Measurements from ENCODE around the gene DLST. TPM values are rescaled to one million over a fixed set of nuclear protein-coding genes. Genes with fewer than 3 reads are reported as not detected.
A peak's percentile ranks its signal among the peaks of the same experiment; 100 is the strongest.

DLST gene
- total and polyA plus RNA-seq, 8 donors = 25.1 to 125 (median 76.1) TPM

DNA sequence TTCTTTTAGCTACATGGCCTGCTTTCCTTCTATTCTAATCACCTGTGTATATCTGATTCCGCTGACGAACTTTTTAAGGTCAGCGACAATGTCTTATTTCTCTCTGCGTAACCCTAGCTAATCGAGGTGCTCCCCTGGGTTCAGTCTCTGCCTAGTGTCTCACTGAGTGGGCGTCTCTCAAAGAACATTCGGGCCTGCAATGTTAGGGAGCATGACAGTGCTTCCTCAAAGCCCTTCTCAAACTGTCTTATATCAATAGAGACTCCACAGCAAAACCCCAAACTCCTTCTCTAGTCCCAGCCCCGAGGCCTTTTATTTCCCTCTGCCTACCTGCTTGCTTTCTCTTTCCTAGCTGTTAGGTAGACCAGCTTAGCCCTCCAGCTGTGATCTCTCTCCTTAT, 55.0 kb downstream of the DLST start:
- WGBS, 5 donors = 91 to 96% (median 94%) methylated on average over 8 of the region's 8 CpGs
- Histone ChIP-seq H3K27ac (no peak overlapping the region), H3K4me3 (no peak overlapping the region), H3K4me1 (peaks cover 24 to 40% (median 34%) of the 10 kb centered on the region in 4 donors), H3K36me3 (no peaks in the 10 kb centered on the region), H3K9me3 (no peaks in the 10 kb centered on the region), H3K27me3 (peaks cover 0 to 32% (median 6%) of the 10 kb centered on the region in 3 donors)
- intact Hi-C loops (cut with DNase I; ENCODE audit: low total_unique reads) = no loop called here
- DNase-seq = no peak
- TF ChIP-seq POLR2A (IDR thresholded peaks at IDR 0.05) = no peak
- no peak for TF ChIP-seq EP300 (IDR thresholded peaks at IDR 0.05)
- no peak for TF ChIP-seq POLR2AphosphoS5 (IDR thresholded peaks at IDR 0.05)
- TF ChIP-seq, protein P1, sequence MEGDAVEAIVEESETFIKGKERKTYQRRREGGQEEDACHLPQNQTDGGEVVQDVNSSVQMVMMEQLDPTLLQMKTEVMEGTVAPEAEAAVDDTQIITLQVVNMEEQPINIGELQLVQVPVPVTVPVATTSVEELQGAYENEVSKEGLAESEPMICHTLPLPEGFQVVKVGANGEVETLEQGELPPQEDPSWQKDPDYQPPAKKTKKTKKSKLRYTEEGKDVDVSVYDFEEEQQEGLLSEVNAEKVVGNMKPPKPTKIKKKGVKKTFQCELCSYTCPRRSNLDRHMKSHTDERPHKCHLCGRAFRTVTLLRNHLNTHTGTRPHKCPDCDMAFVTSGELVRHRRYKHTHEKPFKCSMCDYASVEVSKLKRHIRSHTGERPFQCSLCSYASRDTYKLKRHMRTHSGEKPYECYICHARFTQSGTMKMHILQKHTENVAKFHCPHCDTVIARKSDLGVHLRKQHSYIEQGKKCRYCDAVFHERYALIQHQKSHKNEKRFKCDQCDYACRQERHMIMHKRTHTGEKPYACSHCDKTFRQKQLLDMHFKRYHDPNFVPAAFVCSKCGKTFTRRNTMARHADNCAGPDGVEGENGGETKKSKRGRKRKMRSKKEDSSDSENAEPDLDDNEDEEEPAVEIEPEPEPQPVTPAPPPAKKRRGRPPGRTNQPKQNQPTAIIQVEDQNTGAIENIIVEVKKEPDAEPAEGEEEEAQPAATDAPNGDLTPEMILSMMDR (IDR thresholded peaks at IDR 0.05) = no peak

DNA sequence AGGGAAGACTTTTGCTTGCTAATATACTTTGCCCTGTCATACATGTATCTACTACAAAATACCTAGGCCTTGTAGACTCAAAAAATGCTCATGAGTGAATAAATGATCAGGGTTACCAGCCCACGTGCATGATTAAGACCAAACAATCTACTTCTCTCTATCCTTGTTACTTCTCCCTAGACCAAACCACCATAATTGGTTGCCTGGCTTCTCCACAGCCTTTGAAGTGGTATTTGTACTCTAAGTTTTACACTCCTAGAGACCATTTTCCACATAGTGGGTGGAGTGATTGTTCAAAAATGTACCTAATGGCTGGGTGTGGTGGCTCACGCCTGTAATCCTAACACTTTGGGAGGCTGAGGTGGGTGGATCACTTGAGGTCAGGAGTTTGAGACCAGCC, 55.5 kb downstream of the DLST start:
- DNase-seq = no peak
- peaks cover 28 to 44% (median 38%) of the 10 kb centered on the region in 4 donors for H3K4me1 ChIP-seq
- H3K4me3 ChIP-seq = no peak overlapping the region
- WGBS, 5 donors = 77 to 86% (median 81%) methylated on average over 2 of the region's 2 CpGs
- peaks cover 0 to 28% (median 6%) of the 10 kb centered on the region in 3 donors for H3K27me3 ChIP-seq
- no peaks in the 10 kb centered on the region for H3K36me3 ChIP-seq
- TF ChIP-seq EP300 (IDR thresholded peaks at IDR 0.05) (no peak), POLR2A (IDR thresholded peaks at IDR 0.05) (no peak), POLR2AphosphoS5 (IDR thresholded peaks at IDR 0.05) (no peak)
- TF ChIP-seq, protein P1 (IDR thresholded peaks at IDR 0.05) = no peak
- H3K9me3 ChIP-seq = no peaks in the 10 kb centered on the region
- intact Hi-C loops (cut with DNase I; ENCODE audit: low total_unique reads) = no loop called here
- no peak overlapping the region for H3K27ac ChIP-seq

DNA sequence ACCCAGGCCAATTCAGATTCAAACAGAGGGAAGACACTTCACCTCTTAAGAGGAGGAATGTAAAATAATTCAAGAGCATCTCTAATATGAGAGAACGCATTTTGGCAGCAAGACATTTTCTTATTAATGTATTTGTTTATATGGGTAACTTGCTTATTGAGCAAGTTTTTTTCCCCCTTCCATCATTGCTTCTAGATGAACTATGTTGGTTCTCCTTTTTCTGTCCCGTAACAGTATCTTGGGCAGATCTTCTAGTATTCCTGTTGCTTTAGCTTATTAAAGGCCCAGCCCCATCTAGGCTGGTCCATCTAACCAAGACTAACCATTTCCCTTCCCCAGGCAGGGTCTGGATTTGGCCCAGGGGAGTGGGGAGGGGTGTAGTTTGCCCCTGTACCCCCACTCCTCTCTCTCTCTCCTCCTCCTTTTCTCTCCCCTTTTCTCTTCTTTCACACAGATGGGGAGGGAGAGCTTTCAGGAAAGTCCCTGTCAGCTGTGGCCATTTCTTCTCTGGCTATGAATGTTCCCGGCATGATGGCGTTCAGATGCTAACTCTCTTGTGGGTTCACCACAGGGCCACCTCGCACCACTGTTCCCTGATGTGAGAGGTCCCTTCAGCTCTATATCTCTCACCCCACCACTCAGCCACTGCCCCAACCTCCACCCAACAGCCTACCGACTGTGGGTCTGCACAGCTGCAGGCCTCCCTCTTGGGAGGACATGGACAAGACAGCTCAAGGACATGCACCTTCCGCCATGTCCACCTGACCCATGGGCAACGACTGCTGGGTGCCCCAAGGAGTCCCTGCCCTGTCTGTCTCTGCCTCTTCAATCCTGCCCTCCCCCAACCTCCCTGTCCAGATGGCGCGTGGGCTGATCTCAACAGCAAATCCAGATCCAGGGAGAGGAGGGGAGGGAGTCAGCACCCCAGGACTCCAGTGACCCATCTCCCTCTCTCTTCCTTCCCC, 57.1 kb downstream of the DLST start:
- intact Hi-C loops (cut with DNase I; ENCODE audit: low total_unique reads) = no loop called here
- peak overlapping the region in 4 of 5 donors; percentile 75 to 86 (median 84) for H3K27ac ChIP-seq
- peaks cover 33 to 54% (median 41%) of the 10 kb centered on the region in 4 donors for H3K4me1 ChIP-seq
- TF ChIP-seq EP300 (IDR thresholded peaks at IDR 0.05) = no peak
- TF ChIP-seq, protein P1 (IDR thresholded peaks at IDR 0.05) = no peak
- TF ChIP-seq POLR2A (IDR thresholded peaks at IDR 0.05) = no peak
- TF ChIP-seq POLR2AphosphoS5 (IDR thresholded peaks at IDR 0.05) = no peak
- H3K36me3 ChIP-seq = no peaks in the 10 kb centered on the region
- DNase-seq = no peak
- H3K9me3 ChIP-seq = no peaks in the 10 kb centered on the region
- WGBS, 5 donors = 92 to 96% (median 93%) methylated on average over 10 of the region's 10 CpGs
- no peak overlapping the region for H3K4me3 ChIP-seq
- H3K27me3 ChIP-seq = peaks cover 0 to 17% (median 0%) of the 10 kb centered on the region in 3 donors

DNA sequence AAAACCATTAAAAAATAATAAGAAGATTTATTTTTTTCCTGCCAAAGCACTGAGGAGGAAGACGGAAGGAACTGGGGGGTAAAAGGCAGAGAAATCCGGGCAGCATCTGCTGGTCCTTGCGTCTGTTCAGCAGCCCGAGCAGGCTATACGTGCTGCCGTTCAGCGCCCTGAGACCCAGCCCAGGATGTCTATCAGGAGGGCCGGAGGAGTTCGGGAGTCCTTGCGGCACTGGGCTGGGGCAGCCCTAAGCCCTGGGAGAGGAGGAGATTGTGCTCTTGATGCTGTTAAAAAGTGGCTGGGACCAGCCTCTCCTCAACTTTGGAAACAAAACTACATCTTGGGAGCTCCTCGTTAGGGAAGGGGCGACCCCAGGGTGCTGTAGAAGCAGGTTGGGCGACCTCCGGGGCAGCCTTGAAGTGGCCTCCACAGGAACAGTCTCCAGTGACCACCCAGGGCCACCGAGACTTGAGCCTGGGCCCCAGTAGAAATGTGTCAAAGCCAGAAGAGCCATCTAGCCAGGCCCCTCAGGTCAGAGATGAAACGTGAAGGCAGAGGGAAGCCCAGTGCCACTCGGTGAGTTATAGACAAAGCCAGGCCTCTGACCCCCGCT, 59.3 kb downstream of the DLST start:
- Histone ChIP-seq H3K27ac (peak overlapping the region; percentile 55 to 86 (median 83)), H3K4me3 (peak overlapping the region in 1 of 4 donors; percentile 5), H3K4me1 (peaks cover 27 to 46% (median 42%) of the 10 kb centered on the region in 4 donors), H3K27me3 (no peaks in the 10 kb centered on the region), H3K9me3 (no peaks in the 10 kb centered on the region), H3K36me3 (no peaks in the 10 kb centered on the region)
- TF ChIP-seq EP300 (IDR thresholded peaks at IDR 0.05) = no peak
- TF ChIP-seq, protein P1 (IDR thresholded peaks at IDR 0.05) = no peak
- no peak for TF ChIP-seq POLR2AphosphoS5 (IDR thresholded peaks at IDR 0.05)
- no peak for TF ChIP-seq POLR2A (IDR thresholded peaks at IDR 0.05)
- DNase-seq = no peak
- intact Hi-C loops (cut with DNase I; ENCODE audit: low total_unique reads) = no loop called here
- 81 to 88% (median 84%) methylated on average over 18 of the region's 18 CpGs for WGBS, 5 donors

All from stomach (tissue), 9 donors.